K562 (cell line): ENCODE measurements around the gene USP15. TPM values are rescaled to one million over a fixed set of nuclear protein-coding genes. Genes with fewer than 3 reads are reported as not detected.

Experiments
- ARHGAP35 ChIP-seq: fragments of 450-650 bp; IDR thresholded peaks from 2 replicates; pipeline ENCODE4 v1.6.1; 2018; ENCODE audit not compliant: partially characterized antibody
- BCL6 ChIP-seq: fragments of 250-450 bp; sonication (Bioruptor Pico); IDR thresholded peaks from 2 replicates; pipeline ENCODE4 v1.4.0; 2020
- CCAR2 ChIP-seq: fragments of 200-400 bp; formaldehyde crosslinking; IDR thresholded peaks from 2 replicates; pipeline ENCODE4 v1.6.1; 2017; ENCODE audit warnings: mild to moderate bottlenecking, low read depth, low read length
- ESRRB ChIP-seq: fragments of 250-450 bp; sonication (Bioruptor Pico); IDR thresholded peaks from 2 replicates; pipeline ENCODE4 v1.5.0; 2020; ENCODE audit warnings: mild to moderate bottlenecking, moderate library complexity, borderline replicate concordance
- HDAC3 ChIP-seq: fragments of 450-650 bp; IDR thresholded peaks from 2 replicates; pipeline ENCODE4 v1.6.1; 2018; ENCODE audit warnings: borderline replicate concordance, mild to moderate bottlenecking, moderate library complexity; ENCODE audit not compliant: partially characterized antibody
- MYNN ChIP-seq, 2 experiments: sonication (generic); formaldehyde crosslinking in 1 of 2; IDR thresholded peaks; 2 replicates each; pipeline versions ENCODE4 v1.5.0 to v1.6.1; 2016 to 2020; ENCODE audit warnings: antibody characterized with exemption in 1 of 2, missing genetic modification reagents in 1 of 2
- NELFE ChIP-seq: IDR thresholded peaks from 2 replicates; pipeline ENCODE4 v1.6.1; 2011; ENCODE audit warnings: mild to moderate bottlenecking; ENCODE audit not compliant: insufficient read depth, insufficient read length
- PCBP1 ChIP-seq: fragments of 200-400 bp; formaldehyde crosslinking; IDR thresholded peaks from 2 replicates; pipeline ENCODE4 v1.6.1; 2018; ENCODE audit warnings: mild to moderate bottlenecking, low read depth, low read length; ENCODE audit not compliant: poor library complexity, severe bottlenecking
- PPARD ChIP-seq: fragments of 250-450 bp; sonication (Bioruptor Pico); IDR thresholded peaks from 2 replicates; pipeline ENCODE4 v1.8.0; 2022; ENCODE audit warnings: inconsistent platforms, mild to moderate bottlenecking, moderate library complexity
- RBM25 ChIP-seq: fragments of 200-400 bp; formaldehyde crosslinking; IDR thresholded peaks from 2 replicates; pipeline ENCODE4 v1.6.1; 2018; ENCODE audit warnings: low read length, low read depth, moderate library complexity; ENCODE audit not compliant: severe bottlenecking
- RBM34 ChIP-seq: fragments of 200-400 bp; formaldehyde crosslinking; IDR thresholded peaks from 2 replicates; pipeline ENCODE4 v1.6.1; 2018; ENCODE audit warnings: low read length, borderline replicate concordance; ENCODE audit not compliant: insufficient read depth
- SAFB ChIP-seq: fragments of 200-400 bp; formaldehyde crosslinking; IDR thresholded peaks from 2 replicates; pipeline ENCODE4 v1.6.1; 2017; ENCODE audit warnings: low read depth, low read length, borderline replicate concordance
- XRCC5 ChIP-seq: fragments of 200-400 bp; formaldehyde crosslinking; IDR thresholded peaks from 2 replicates; pipeline ENCODE4 v1.6.1; 2017; ENCODE audit warnings: low read depth, mild to moderate bottlenecking, low read length
- ZBTB1 ChIP-seq: sonication (generic); formaldehyde crosslinking; IDR thresholded peaks from 2 replicates; pipeline ENCODE4 v1.8.1; 2023; ENCODE audit warnings: missing genetic modification reagents, low read depth, mild to moderate bottlenecking, borderline replicate concordance
- ZBTB8A ChIP-seq: fragments of 450-650 bp; IDR thresholded peaks from 2 replicates; pipeline ENCODE4 v1.6.1; 2018; ENCODE audit warnings: mild to moderate bottlenecking, moderate library complexity; ENCODE audit not compliant: partially characterized antibody
- ZFP36 ChIP-seq: fragments of 150-350 bp; IDR thresholded peaks from 2 replicates; pipeline ENCODE4 v1.6.1; 2018; ENCODE audit warnings: low read length, low read depth; ENCODE audit not compliant: partially characterized antibody
- ZNF140 ChIP-seq: fragments of 250-450 bp; sonication (Bioruptor Pico); IDR thresholded peaks from 2 replicates; pipeline ENCODE4 v1.8.0; 2021; ENCODE audit warnings: moderate library complexity, mild to moderate bottlenecking, inconsistent platforms
- ZNF79 ChIP-seq: fragments of 250-450 bp; sonication (Bioruptor Pico); IDR thresholded peaks from 2 replicates; pipeline ENCODE4 v1.4.0; 2020; ENCODE audit warnings: low read depth, mild to moderate bottlenecking, moderate library complexity
- polyA plus RNA-seq, 8 experiments: library from polyadenylated mRNA; depleted of rRNA in 4 of 8; stranded (reverse) in 5 of 8; unstranded in 3 of 8; fragments of >200 nt; fragmentation: Nextera tagmentation in 2 of 8; fragmentation: Illumina TruSeq in 1 of 8; extraction: Ambion mirVana in 2 of 8; extraction: Trizol in 1 of 8; gene quantifications; 2 replicates each; pipeline versions ENCODE4 v1.2.1 to v1.2.3, GENCODE V29; 2011 to 2014; ENCODE audit warnings: inconsistent platforms in 1 of 8, missing spikeins in 1 of 8
- total RNA-seq, 7 experiments: library from RNA; depleted of rRNA in 6 of 7; stranded (reverse); fragments of >200 nt in 6 of 7; fragmentation: Illumina TruSeq in 2 of 7; extraction: Trizol in 2 of 7; gene quantifications; 2 replicates each; pipeline versions ENCODE4 v1.2.1 to v1.2.3, GENCODE V29; 2011 to 2021; ENCODE audit warnings: low replicate concordance in 1 of 7

Gene USP15
- total and polyA plus RNA-seq, 9 of the 15 experiments (the other 6 are each of a cell fraction or from before 2014, with no cell fraction given): 140 to 272 (median 182) TPM

DNA sequence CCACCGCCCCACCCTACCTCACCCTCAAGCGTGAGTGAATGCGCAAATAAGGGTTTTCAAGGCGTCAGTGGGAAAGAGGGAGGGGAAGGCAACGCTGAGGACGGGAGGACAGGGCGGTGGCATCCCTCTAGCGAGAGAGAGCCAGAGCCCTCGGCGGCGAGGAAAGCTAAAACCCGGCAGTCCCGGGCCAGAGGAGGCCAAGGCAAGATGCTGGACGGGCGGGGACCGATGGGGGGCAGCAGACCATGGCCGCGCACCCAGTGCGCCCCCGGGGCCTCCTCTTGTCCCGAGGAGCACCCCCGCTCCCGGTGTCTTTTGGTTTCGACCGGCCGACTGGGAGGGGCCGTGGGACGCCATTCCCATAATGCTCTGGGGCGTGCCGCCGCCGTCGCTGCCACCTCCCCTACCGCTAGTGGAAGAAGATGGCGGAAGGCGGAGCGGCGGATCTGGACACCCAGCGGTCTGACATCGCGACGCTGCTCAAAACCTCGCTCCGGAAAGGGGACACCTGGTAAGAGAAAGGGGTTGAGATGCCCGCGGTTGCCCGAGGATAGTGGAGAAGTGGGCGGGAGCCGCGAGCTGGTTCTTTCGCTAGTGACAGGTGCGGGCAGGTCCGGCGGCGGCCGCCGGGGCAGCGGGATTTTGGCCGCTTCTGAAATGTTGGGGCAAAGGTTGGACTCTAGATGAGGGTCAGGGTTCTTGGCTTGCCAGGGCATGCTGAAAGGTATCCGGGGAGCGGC is at the start of gene USP15 (continued):
- TF ChIP-seq MYNN (IDR thresholded peaks at IDR 0.05) (0 out of 2 replicates have a peak, but pooled peaks have one; percentile 42), MYNN (CRISPR knock-in tag; IDR thresholded peaks at IDR 0.05) (no peak), ESRRB (CRISPR knock-in tag) (no peak), ARHGAP35 (no peak), XRCC5 (peak; percentile 92), CCAR2 (no peak), RBM34 (no peak), SAFB (no peak), ZNF79 (no peak), ZBTB8A (no peak), ZFP36 (no peak), PCBP1 (peak; percentile 93), NELFE (no peak), RBM25 (no peak), BCL6 (CRISPR knock-in tag) (no peak), PPARD (CRISPR knock-in tag) (no peak), ZBTB1 (CRISPR knock-in tag) (peak; percentile 67), ZNF140 (no peak), HDAC3 (no peak)
